ENCODE results near the gene PMPCA.

DNA sequence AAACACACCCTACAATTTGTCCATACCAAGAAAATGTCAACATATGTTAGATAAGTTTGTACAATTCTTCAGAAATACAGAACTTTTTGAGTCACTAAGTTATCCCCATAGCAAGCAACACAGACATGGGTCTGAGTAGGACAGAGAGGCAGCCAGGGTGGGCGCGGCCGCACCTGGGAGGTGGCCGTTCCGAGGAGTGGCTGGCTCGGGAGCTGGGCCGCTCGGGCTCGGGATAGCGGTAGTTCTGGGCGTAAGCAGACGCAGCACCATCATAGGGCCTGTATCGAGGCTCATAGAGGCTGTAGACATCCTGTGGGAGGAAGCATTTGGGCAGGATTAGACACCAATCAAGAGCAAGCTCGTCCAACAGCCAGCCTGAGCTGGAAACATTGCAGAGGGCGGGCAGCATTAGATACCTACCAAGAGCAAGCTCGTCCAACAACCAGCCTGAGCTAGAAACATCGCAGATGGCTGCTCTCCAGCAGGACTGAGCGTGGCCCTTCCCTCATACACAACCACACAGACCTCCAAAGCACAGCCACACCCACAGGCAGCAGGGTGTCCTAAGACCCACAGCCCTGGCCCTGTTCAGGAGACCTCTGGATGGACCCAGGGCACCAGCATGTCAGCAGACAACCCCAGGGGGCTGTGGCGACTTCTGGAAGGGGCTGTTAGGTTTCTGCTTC, 61.5 kb downstream of the PMPCA start:
- TF ChIP-seq NFRKB (IDR thresholded peaks at IDR 0.05) = no peak
- no peak for TF ChIP-seq TARDBP (IDR thresholded peaks at IDR 0.05)
- TF ChIP-seq HDGF (IDR thresholded peaks at IDR 0.05; ENCODE audit: borderline replicate concordance) = no peak
- TF ChIP-seq SP1 (IDR thresholded peaks at IDR 0.05) = no peak
- no peak for TF ChIP-seq BHLHE40 (IDR thresholded peaks at IDR 0.05; ENCODE audit: borderline replicate concordance)

Measured in HEK293T (cell line).